PFSK-1 (cell line): Measurements from ENCODE around the gene KLK3.

Experiments used
- FOXP2 ChIP-seq: optimal IDR thresholded peaks from 2 replicates; pipeline ENCODE3; 2011; ENCODE audit warnings: borderline replicate concordance, control low read depth, inconsistent platforms; ENCODE audit not compliant: insufficient read depth; ENCODE audit errors: extremely low read length, extremely low read depth
- POLR2AphosphoS5 ChIP-seq: IDR thresholded peaks from 2 replicates; pipeline ENCODE4 v1.6.1; 2012; ENCODE audit warnings: low read depth, mild to moderate bottlenecking, control low read depth, low read length, moderate library complexity
- REST ChIP-seq, 2 experiments: IDR thresholded peaks; 2 replicates each; pipeline versions ENCODE4 v1.6.1 to v1.8.0; 2011 to 2012; ENCODE audit warnings: low read depth in 2 of 2, low read length in 2 of 2, control low read depth in 1 of 2, inconsistent platforms in 1 of 2, mild to moderate bottlenecking in 1 of 2, moderate library complexity in 1 of 2; ENCODE audit not compliant: insufficient read depth in 1 of 2
- SIN3A ChIP-seq: IDR thresholded peaks from 2 replicates; pipeline ENCODE4 v1.6.1; 2012; ENCODE audit warnings: mild to moderate bottlenecking, low read length, moderate library complexity, borderline replicate concordance; ENCODE audit not compliant: insufficient read depth
- TAF1 ChIP-seq: IDR thresholded peaks from 2 replicates; pipeline ENCODE4 v1.6.1; 2012; ENCODE audit warnings: low read length, control low read depth, borderline replicate concordance; ENCODE audit not compliant: insufficient read depth

KLK3 gene

GRCh38 chr19:50832666-50833065 lies 22.0 kb upstream of the KLK3 start:
- no peak for TF ChIP-seq POLR2AphosphoS5

DNA sequence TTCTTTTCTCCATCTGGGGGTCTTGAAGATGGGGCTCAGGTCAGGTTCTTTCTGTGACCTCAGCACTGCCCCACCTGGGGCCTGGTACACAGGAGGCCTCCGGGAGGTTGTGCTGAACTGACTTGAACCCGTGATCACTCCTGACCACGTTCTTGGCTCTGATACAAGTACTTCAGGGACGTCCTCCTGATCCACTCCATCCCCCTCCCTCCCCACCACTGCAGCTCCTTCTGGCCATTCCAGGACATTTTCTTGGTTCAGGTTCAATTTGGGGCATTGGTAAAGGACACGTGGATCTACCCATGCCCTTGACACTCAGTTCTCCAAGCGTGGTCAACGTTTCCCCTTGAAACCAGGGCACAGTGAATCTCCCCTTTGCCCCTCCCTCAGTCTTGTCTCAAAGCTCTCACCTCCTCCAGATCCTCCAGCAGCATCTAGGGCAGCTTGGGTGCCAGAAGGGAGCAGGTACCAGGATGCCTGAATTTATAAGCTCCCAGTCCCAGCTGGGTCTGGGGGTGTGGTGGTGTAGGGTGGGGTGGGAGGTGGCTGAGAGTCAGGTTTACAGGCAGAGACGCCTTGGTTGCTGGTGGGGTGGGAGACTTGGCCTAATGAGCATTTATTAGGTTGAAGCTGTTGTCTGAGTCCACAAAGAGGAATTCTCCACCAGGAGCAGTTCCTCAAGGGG lies 21.5 kb upstream of the KLK3 start, which contains the start of gene KLK15:
Gene KLK15 (minus strand): TSS at position 458 of the 685 bp plus-strand sequence. CDS start 2,082 bp downstream, outside the sequence.
- TF ChIP-seq REST (IDR thresholded peaks at IDR 0.05; ENCODE audit: insufficient read depth in 1 of 2, low read depth in 2 of 2, low read length in 2 of 2) (no peak), FOXP2 (no peak), POLR2AphosphoS5 (no peak), SIN3A (no peak), TAF1 (no peak)

- TF ChIP-seq SIN3A: no peak
- TF ChIP-seq TAF1: no peak
- TF ChIP-seq POLR2AphosphoS5: no peak
- no peak for TF ChIP-seq FOXP2
- TF ChIP-seq REST (IDR thresholded peaks at IDR 0.05; ENCODE audit: insufficient read depth in 1 of 2, low read depth in 2 of 2, low read length in 2 of 2): no peak
Measured at GRCh38 chr19:50833802-50834167, 20.9 kb upstream of the KLK3 start.

DNA sequence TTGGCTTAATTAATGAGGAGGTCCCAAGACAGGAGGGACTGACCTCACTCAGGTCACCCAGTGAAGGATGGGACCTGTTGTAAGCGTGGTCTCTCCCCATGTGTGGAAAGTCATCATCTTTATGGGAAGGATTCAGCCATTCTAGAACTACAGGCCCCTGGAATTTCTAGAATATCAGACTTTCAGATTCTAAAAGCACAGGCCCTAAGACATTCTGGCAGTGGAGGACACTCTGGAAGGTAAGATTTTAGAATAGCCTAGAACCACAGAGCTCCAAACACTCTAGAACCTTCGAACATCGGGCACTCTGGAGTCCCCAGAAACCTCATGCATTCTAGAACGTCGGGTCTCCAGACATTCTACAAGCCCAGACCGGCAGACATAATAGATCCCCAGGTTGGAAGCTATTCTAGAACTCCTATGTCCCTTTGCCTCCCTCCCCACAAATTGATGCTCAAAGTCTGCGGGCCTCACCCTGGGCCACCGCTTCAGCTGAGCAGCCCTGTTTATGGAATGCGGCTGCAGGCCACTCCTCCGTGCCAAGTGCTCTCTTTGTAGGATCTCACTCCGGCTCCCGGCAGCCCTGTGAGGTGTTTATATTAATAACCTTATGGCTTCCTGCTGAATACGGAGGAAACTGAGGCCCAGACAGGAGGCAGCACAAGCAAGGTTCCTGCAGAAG lies 19.5 kb upstream of the KLK3 start:
- no peak for TF ChIP-seq SIN3A
- TF ChIP-seq REST (IDR thresholded peaks at IDR 0.05; ENCODE audit: insufficient read depth in 1 of 2, low read depth in 2 of 2, low read length in 2 of 2): no peak
- no peak for TF ChIP-seq POLR2AphosphoS5
- no peak for TF ChIP-seq FOXP2
- no peak for TF ChIP-seq TAF1

DNA sequence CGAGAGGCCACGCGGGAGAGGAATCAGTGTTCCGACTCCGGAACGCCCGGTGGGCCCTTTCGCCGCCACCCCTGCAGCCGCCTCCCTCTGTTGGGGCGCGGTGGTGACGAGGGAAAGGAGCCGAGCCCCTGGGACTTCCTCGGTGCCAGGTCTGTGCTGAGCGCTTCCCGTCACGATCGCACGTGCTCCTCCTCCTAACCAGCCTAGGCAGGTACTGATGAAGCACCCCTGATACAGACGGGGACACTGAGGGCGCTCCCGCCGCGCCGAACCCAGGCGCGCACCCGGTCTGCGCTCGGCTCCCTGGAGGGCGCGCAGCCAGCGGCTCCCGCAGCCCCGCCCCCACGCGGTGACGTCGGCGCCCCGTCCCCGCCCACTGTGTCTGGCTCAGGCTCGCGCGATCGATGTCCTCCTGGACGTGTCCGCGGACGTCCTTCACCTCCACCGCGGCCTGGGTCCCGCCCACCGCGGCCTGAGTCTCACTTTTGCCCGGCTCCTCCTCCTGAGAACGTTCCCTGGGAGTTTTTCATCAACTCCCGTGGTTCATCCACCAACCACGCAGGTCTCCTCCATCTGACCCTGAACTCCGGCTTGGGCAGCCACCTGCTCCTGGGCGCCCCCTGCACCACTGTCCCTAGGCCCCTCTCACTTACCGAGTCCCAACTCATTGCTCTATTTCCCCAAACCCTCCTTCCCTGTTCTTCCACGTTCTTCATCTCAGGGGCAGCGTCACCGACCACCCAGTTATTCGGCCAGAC lies 18.8 kb upstream of the KLK3 start:
- TF ChIP-seq SIN3A (no peak), TAF1 (no peak), FOXP2 (peak; percentile 52), POLR2AphosphoS5 (no peak)

DNA sequence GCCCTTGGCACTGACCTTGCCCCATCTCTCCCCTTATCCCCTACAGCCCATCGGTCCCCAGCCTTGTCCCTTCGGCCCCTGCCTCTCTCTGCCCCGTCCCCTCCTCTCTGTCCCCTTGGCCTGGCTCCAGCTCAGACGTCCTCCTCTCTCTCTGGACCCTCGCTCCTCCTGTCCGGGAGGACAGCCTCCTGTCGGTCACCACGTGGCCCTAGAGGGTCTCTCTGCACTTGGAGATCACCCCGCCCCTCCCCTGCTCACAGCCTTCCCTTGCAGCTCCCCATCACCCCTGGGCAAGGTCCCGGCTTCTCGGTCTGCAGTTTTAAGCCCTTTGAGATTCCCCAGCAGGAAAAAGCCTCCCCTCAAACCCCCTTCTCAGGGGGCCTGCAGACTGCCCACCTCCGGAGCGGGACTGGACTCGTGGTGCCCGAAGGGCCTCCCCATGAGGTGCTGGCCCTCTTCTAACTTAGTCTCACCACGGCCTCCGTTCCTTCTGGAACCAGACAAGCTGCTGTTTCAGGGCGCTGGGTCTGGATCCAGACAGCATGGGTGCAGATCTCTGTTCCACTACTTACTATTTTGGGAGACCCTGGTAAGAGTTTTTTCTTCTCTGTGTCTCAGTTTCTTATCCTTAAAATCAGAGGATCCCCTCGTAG lies 18.0 kb upstream of the KLK3 start:
- TF ChIP-seq FOXP2 (no peak), TAF1 (no peak), POLR2AphosphoS5 (no peak), REST (IDR thresholded peaks at IDR 0.05; ENCODE audit: insufficient read depth in 1 of 2, low read depth in 2 of 2, low read length in 2 of 2) (no peak), SIN3A (no peak)
